Measurements from ENCODE around the gene SUPT3H. TPM values are rescaled to one million over a fixed set of nuclear protein-coding genes. Genes with fewer than 3 reads are reported as not detected.
A peak's percentile ranks its signal among the peaks of the same experiment; 100 is the strongest.

Gene SUPT3H
- total and polyA plus RNA-seq, 2 of the 13 experiments (the other 11 are each of a cell fraction or from before 2014, with no cell fraction given) = 11.9 to 36.1 TPM

DNA sequence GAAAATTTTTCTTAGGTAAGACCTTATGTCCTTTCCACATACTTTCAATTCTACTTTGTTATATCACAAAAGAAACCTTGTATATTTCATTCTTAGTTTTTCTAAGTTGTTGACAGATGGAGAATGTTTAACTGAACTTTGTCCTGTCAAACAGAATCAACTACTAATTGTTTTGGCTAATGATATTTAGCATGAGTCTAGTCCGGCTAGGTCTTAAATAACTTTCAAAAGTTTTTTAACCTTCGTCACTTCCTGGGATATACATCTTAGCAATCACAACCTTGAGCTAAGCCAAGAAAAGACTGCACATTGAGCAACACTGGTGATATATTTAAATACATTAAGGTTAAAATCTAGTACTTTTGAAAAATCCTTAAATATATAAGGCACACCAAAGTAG lies 112.5 kb downstream of the SUPT3H start (continued):
- TF ChIP-seq CERS6 (CRISPR knock-in tag; IDR thresholded peaks at IDR 0.05) = no peak
- TF ChIP-seq, protein P1, sequence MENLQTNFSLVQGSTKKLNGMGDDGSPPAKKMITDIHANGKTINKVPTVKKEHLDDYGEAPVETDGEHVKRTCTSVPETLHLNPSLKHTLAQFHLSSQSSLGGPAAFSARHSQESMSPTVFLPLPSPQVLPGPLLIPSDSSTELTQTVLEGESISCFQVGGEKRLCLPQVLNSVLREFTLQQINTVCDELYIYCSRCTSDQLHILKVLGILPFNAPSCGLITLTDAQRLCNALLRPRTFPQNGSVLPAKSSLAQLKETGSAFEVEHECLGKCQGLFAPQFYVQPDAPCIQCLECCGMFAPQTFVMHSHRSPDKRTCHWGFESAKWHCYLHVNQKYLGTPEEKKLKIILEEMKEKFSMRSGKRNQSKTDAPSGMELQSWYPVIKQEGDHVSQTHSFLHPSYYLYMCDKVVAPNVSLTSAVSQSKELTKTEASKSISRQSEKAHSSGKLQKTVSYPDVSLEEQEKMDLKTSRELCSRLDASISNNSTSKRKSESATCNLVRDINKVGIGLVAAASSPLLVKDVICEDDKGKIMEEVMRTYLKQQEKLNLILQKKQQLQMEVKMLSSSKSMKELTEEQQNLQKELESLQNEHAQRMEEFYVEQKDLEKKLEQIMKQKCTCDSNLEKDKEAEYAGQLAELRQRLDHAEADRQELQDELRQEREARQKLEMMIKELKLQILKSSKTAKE (CRISPR knock-in tag; IDR thresholded peaks at IDR 0.05; ENCODE audit: borderline replicate concordance) = no peak
- no peak for TF ChIP-seq CENPX (CRISPR knock-in tag; IDR thresholded peaks at IDR 0.05)
- TF ChIP-seq, protein P2, sequence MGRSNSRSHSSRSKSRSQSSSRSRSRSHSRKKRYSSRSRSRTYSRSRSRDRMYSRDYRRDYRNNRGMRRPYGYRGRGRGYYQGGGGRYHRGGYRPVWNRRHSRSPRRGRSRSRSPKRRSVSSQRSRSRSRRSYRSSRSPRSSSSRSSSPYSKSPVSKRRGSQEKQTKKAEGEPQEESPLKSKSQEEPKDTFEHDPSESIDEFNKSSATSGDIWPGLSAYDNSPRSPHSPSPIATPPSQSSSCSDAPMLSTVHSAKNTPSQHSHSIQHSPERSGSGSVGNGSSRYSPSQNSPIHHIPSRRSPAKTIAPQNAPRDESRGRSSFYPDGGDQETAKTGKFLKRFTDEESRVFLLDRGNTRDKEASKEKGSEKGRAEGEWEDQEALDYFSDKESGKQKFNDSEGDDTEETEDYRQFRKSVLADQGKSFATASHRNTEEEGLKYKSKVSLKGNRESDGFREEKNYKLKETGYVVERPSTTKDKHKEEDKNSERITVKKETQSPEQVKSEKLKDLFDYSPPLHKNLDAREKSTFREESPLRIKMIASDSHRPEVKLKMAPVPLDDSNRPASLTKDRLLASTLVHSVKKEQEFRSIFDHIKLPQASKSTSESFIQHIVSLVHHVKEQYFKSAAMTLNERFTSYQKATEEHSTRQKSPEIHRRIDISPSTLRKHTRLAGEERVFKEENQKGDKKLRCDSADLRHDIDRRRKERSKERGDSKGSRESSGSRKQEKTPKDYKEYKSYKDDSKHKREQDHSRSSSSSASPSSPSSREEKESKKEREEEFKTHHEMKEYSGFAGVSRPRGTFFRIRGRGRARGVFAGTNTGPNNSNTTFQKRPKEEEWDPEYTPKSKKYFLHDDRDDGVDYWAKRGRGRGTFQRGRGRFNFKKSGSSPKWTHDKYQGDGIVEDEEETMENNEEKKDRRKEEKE (IDR thresholded peaks at IDR 0.05) = no peak
- TF ChIP-seq, protein P3, sequence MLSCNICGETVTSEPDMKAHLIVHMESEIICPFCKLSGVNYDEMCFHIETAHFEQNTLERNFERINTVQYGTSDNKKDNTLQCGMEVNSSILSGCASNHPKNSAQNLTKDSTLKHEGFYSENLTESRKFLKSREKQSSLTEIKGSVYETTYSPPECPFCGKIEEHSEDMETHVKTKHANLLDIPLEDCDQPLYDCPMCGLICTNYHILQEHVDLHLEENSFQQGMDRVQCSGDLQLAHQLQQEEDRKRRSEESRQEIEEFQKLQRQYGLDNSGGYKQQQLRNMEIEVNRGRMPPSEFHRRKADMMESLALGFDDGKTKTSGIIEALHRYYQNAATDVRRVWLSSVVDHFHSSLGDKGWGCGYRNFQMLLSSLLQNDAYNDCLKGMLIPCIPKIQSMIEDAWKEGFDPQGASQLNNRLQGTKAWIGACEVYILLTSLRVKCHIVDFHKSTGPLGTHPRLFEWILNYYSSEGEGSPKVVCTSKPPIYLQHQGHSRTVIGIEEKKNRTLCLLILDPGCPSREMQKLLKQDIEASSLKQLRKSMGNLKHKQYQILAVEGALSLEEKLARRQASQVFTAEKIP (CRISPR knock-in tag; IDR thresholded peaks at IDR 0.05; ENCODE audit: borderline replicate concordance) = no peak
- TF ChIP-seq ZNF354B (CRISPR knock-in tag; IDR thresholded peaks at IDR 0.05) = no peak
- TF ChIP-seq ZNF800 (CRISPR knock-in tag; IDR thresholded peaks at IDR 0.05) = no peak
- TF ChIP-seq, protein P4, sequence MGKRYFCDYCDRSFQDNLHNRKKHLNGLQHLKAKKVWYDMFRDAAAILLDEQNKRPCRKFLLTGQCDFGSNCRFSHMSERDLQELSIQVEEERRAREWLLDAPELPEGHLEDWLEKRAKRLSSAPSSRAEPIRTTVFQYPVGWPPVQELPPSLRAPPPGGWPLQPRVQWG (CRISPR knock-in tag; IDR thresholded peaks at IDR 0.05; ENCODE audit: borderline replicate concordance, low read depth) = no peak
- TF ChIP-seq DPF2 (CRISPR knock-in tag; IDR thresholded peaks at IDR 0.05; ENCODE audit: borderline replicate concordance, low read depth) = no peak
- TF ChIP-seq NBN (conservative IDR thresholded peaks at IDR 0.05) = no peak
- 0 out of 2 replicates have a peak, but pooled peaks have one; percentile 44 for TF ChIP-seq ZKSCAN8 (CRISPR knock-in tag; IDR thresholded peaks at IDR 0.05; ENCODE audit: borderline replicate concordance)
- TF ChIP-seq, protein P5, sequence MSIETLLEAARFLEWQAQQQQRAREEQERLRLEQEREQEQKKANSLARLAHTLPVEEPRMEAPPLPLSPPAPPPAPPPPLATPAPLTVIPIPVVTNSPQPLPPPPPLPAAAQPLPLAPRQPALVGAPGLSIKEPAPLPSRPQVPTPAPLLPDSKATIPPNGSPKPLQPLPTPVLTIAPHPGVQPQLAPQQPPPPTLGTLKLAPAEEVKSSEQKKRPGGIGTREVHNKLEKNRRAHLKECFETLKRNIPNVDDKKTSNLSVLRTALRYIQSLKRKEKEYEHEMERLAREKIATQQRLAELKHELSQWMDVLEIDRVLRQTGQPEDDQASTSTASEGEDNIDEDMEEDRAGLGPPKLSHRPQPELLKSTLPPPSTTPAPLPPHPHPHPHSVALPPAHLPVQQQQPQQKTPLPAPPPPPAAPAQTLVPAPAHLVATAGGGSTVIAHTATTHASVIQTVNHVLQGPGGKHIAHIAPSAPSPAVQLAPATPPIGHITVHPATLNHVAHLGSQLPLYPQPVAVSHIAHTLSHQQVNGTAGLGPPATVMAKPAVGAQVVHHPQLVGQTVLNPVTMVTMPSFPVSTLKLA (IDR thresholded peaks at IDR 0.05) = no peak
- no peak for TF ChIP-seq BRCA1 (CRISPR knock-in tag; IDR thresholded peaks at IDR 0.05)
- TF ChIP-seq LCORL (IDR thresholded peaks at IDR 0.05) = no peak
- no peak for TF ChIP-seq LCORL (CRISPR knock-in tag; IDR thresholded peaks at IDR 0.05)
- TF ChIP-seq PATZ1 (CRISPR knock-in tag; IDR thresholded peaks at IDR 0.05) = no peak

All from HepG2 (cell line).